Smooth muscle cell (in vitro differentiated cells): Measurements from ENCODE around the gene RNF217. TPM values are rescaled to one million over a fixed set of nuclear protein-coding genes. Genes with fewer than 3 reads are reported as not detected.

ENCODE experiments used
- DNase-seq: peaks from one replicate; lab custom pipeline; 2025; ENCODE audit not compliant: unreplicated experiment; lab: John Stamatoyannopoulos, UW
- H2AFZ ChIP-seq: fragments of 200-600 bp; sonication (generic); 2 replicates; pipeline ENCODE4 v1.6.0; 2016; ENCODE audit warnings: antibody characterized with exemption, low read depth, mild to moderate bottlenecking
- H3F3A ChIP-seq: fragments of 200-600 bp; sonication (generic); 2 replicates; pipeline ENCODE4 v1.6.0; 2017; ENCODE audit warnings: antibody characterized with exemption, low read depth
- H3K27ac ChIP-seq: fragments of 200-600 bp; sonication (generic); 2 replicates; pipeline ENCODE4 v1.5.1; 2016; ENCODE audit warnings: low read depth, mild to moderate bottlenecking
- H3K27me3 ChIP-seq: fragments of 200-600 bp; sonication (generic); 2 replicates; pipeline ENCODE4 v1.6.1; 2016; ENCODE audit warnings: low read depth, mild to moderate bottlenecking
- H3K36me3 ChIP-seq: fragments of 200-600 bp; sonication (generic); 2 replicates; pipeline ENCODE4 v1.5.1; 2016; ENCODE audit warnings: low read depth
- H3K4me1 ChIP-seq: fragments of 200-600 bp; sonication (generic); 2 replicates; pipeline ENCODE4 v1.5.1; 2016; ENCODE audit warnings: low read depth
- H3K4me2 ChIP-seq: fragments of 200-600 bp; sonication (generic); 2 replicates; pipeline ENCODE4 v1.6.0; 2016; ENCODE audit warnings: mild to moderate bottlenecking
- H3K4me3 ChIP-seq: fragments of 200-600 bp; sonication (generic); 2 replicates; pipeline ENCODE4 v1.5.1; 2016; ENCODE audit warnings: mild to moderate bottlenecking
- H3K79me2 ChIP-seq: fragments of 200-600 bp; sonication (generic); 2 replicates; pipeline ENCODE4 v1.6.0; 2016; ENCODE audit warnings: low read depth, mild to moderate bottlenecking
- H3K9ac ChIP-seq: fragments of 200-600 bp; sonication (generic); 2 replicates; pipeline ENCODE4 v1.6.0; 2016; ENCODE audit warnings: low read depth
- H3K9me3 ChIP-seq: fragments of 200-600 bp; sonication (generic); replicated peaks from 2 replicates; pipeline ENCODE4 v1.5.1; 2016; ENCODE audit warnings: low read depth
- H4K20me1 ChIP-seq: fragments of 200-600 bp; sonication (generic); 2 replicates; pipeline ENCODE4 v1.6.0; 2016; ENCODE audit warnings: low read depth
- CTCF ChIP-seq: fragments of 200-600 bp; sonication (generic); IDR thresholded peaks from 2 replicates; pipeline ENCODE4 v1.5.1; 2017; ENCODE audit warnings: borderline replicate concordance, mild to moderate bottlenecking, antibody characterized with exemption; ENCODE audit not compliant: insufficient read depth, poor library complexity, severe bottlenecking
- WGBS: methylation state at CpG from one replicate; pipeline ENCODE4 v1.1.7; 2016; ENCODE audit warnings: low lambda C conversion rate; 5-methylcytosine and 5-hydroxymethylcytosine counted together
- polyA plus RNA-seq: library from polyadenylated mRNA; unstranded; fragments of >200 nt; fragmentation: Nextera tagmentation; extraction: Ambion mirVana; gene quantifications from 2 replicates; pipeline ENCODE4 v1.2.1, GENCODE V29; 2016
- total RNA-seq: library from RNA; depleted of rRNA; stranded (reverse); fragments of >200 nt; gene quantifications from 2 replicates; pipeline ENCODE4 v1.2.3, GENCODE V29; 2014

RNF217 gene
- total and polyA plus RNA-seq, 2 experiments from 2014 or later, result 15.6 to 127 TPM

GRCh38 chr6:124937645-124938044, 24.6 kb upstream of the RNF217 start:
- no peaks in the 10 kb centered on the region for H3K4me1 ChIP-seq
- 92% methylated on average over 6 of the region's 6 CpGs for WGBS

GRCh38 chr6:124941259-124941658, 21.0 kb upstream of the RNF217 start:
- H3K4me2 ChIP-seq, result no peak overlapping the region
- H4K20me1 ChIP-seq, result no peaks in the 10 kb centered on the region
- TF ChIP-seq CTCF, result no peak
- no peaks in the 10 kb centered on the region for H3K27me3 ChIP-seq
- H3K4me3 ChIP-seq, result no peak overlapping the region
- H3K9me3 ChIP-seq, result no peaks in the 10 kb centered on the region
- no peaks in the 10 kb centered on the region for H3F3A ChIP-seq
- H3K79me2 ChIP-seq, result no peaks in the 10 kb centered on the region
- H3K4me1 ChIP-seq, result no peaks in the 10 kb centered on the region
- no peaks in the 10 kb centered on the region for H3K36me3 ChIP-seq
- H3K9ac ChIP-seq, result no peak overlapping the region
- no peak for DNase-seq
- H2AFZ ChIP-seq, result no peak overlapping the region
- H3K27ac ChIP-seq, result no peak overlapping the region

More at GRCh38 chr6:124937645-124938044, 24.6 kb upstream of the RNF217 start:
- DNase-seq, result no peak
- TF ChIP-seq CTCF, result no peak
- no peak overlapping the region for H2AFZ ChIP-seq
- no peak overlapping the region for H3K9ac ChIP-seq
- H3K9me3 ChIP-seq, result no peaks in the 10 kb centered on the region
- no peaks in the 10 kb centered on the region for H3F3A ChIP-seq
- H3K4me2 ChIP-seq, result no peak overlapping the region
- H3K36me3 ChIP-seq, result no peaks in the 10 kb centered on the region
- no peak overlapping the region for H3K4me3 ChIP-seq
- no peaks in the 10 kb centered on the region for H3K79me2 ChIP-seq
- H3K27me3 ChIP-seq, result no peaks in the 10 kb centered on the region
- no peak overlapping the region for H3K27ac ChIP-seq
- H4K20me1 ChIP-seq, result no peaks in the 10 kb centered on the region

- Histone ChIP-seq H3K79me2 (no peaks in the 10 kb centered on the region), H3K27ac (no peak overlapping the region), H3K4me1 (no peaks in the 10 kb centered on the region), H3K4me2 (no peak overlapping the region), H3K27me3 (no peaks in the 10 kb centered on the region), H3K9me3 (no peaks in the 10 kb centered on the region), H3K36me3 (no peaks in the 10 kb centered on the region), H3F3A (no peaks in the 10 kb centered on the region), H3K9ac (no peak overlapping the region), H4K20me1 (no peaks in the 10 kb centered on the region), H3K4me3 (no peak overlapping the region), H2AFZ (no peak overlapping the region)
- TF ChIP-seq CTCF, result no peak
- WGBS, result 58% methylated on average over 1 of the region's 1 CpG
- DNase-seq, result no peak
Measured at GRCh38 chr6:124943658-124944057, 18.6 kb upstream of the RNF217 start.

- no peak overlapping the region for H3K9ac ChIP-seq
- no peaks in the 10 kb centered on the region for H4K20me1 ChIP-seq
- H3K36me3 ChIP-seq, result no peaks in the 10 kb centered on the region
- 97% methylated on average over 2 of the region's 2 CpGs for WGBS
- no peaks in the 10 kb centered on the region for H3F3A ChIP-seq
- H3K79me2 ChIP-seq, result no peaks in the 10 kb centered on the region
- no peak overlapping the region for H3K27ac ChIP-seq
- no peak overlapping the region for H3K4me3 ChIP-seq
- no peaks in the 10 kb centered on the region for H3K9me3 ChIP-seq
- DNase-seq, result no peak
- no peaks in the 10 kb centered on the region for H3K4me1 ChIP-seq
- H2AFZ ChIP-seq, result no peak overlapping the region
- no peak for TF ChIP-seq CTCF
- no peaks in the 10 kb centered on the region for H3K27me3 ChIP-seq
- no peak overlapping the region for H3K4me2 ChIP-seq
Measured at GRCh38 chr6:124947971-124948451, 14.2 kb upstream of the RNF217 start.
